SK-N-SH treated with all-trans-retinoic acid at 6 μM for 48 hours (cell line): ENCODE data around the gene DGCR6.
"Not testable (repeated sequence)": the region's sequence is repeated elsewhere in the genome, so short reads cannot be mapped to it uniquely, and the experiment has no call there.

Experiments
- ATAC-seq: fragments of 200-7000 bp; cut with Tn5 transposase; 3 replicates; pipeline ENCODE4 v1.9.1; 2020; ENCODE audit warnings: mild to moderate bottlenecking, moderate library complexity
- ARNTL ChIP-seq: fragments of 450-650 bp; formaldehyde crosslinking; IDR thresholded peaks from 2 replicates; pipeline ENCODE4 v1.5.0; 2020; ENCODE audit warnings: low read depth, mild to moderate bottlenecking, moderate library complexity, borderline replicate concordance
- BACH2 ChIP-seq: fragments of 250-450 bp; sonication (Bioruptor Pico); IDR thresholded peaks from 2 replicates; pipeline ENCODE4 v1.9.0; 2021; ENCODE audit warnings: mild to moderate bottlenecking, borderline replicate concordance
- CSDC2 ChIP-seq: fragments of 250-450 bp; sonication (Bioruptor Pico); IDR thresholded peaks from 2 replicates; pipeline ENCODE4 v1.5.0; 2020; ENCODE audit warnings: mild to moderate bottlenecking, moderate library complexity
- ESRRG ChIP-seq: fragments of 250-450 bp; sonication (Bioruptor Pico); IDR thresholded peaks from 2 replicates; pipeline ENCODE4 v1.6.1; 2021; ENCODE audit warnings: mild to moderate bottlenecking
- GLIS3 ChIP-seq: fragments of 250-450 bp; sonication (Bioruptor Pico); IDR thresholded peaks from 2 replicates; pipeline ENCODE4 v1.5.0; 2020; ENCODE audit warnings: mild to moderate bottlenecking, moderate library complexity
- ISL1 ChIP-seq: fragments of 250-450 bp; sonication (Bioruptor Pico); IDR thresholded peaks from 2 replicates; pipeline ENCODE4 v2.1.2; 2022; ENCODE audit warnings: mild to moderate bottlenecking, moderate library complexity
- OSR1 ChIP-seq: fragments of 250-450 bp; sonication (Bioruptor Pico); IDR thresholded peaks from 2 replicates; pipeline ENCODE4 v1.8.0; 2022; ENCODE audit warnings: moderate library complexity, mild to moderate bottlenecking, inconsistent platforms
- PPARA ChIP-seq: fragments of 250-450 bp; sonication (Bioruptor Pico); IDR thresholded peaks from 2 replicates; pipeline ENCODE4 v1.5.0; 2020; ENCODE audit warnings: mild to moderate bottlenecking, borderline replicate concordance
- RARB ChIP-seq: fragments of 250-450 bp; sonication (Bioruptor Pico); IDR thresholded peaks from 2 replicates; pipeline ENCODE4 v1.8.0; 2021; ENCODE audit warnings: mild to moderate bottlenecking, moderate library complexity
- TCF4 ChIP-seq: fragments of 250-450 bp; sonication (Bioruptor Pico); IDR thresholded peaks from 2 replicates; pipeline ENCODE4 v1.8.0; 2021; ENCODE audit warnings: mild to moderate bottlenecking, moderate library complexity, borderline replicate concordance
- TOX ChIP-seq: fragments of 250-450 bp; sonication (Bioruptor Pico); IDR thresholded peaks from 2 replicates; pipeline ENCODE4 v1.8.0; 2021; ENCODE audit warnings: mild to moderate bottlenecking, moderate library complexity, borderline replicate concordance
- ZC3H10 ChIP-seq: fragments of 250-450 bp; sonication (Bioruptor Pico); IDR thresholded peaks from 2 replicates; pipeline ENCODE4 v1.5.1; 2021; ENCODE audit warnings: mild to moderate bottlenecking, moderate library complexity
- ZFP3 ChIP-seq: fragments of 250-450 bp; sonication (Bioruptor Pico); IDR thresholded peaks from 2 replicates; pipeline ENCODE4 v1.5.0; 2020; ENCODE audit warnings: mild to moderate bottlenecking, moderate library complexity
- ZFP30 ChIP-seq: fragments of 450-650 bp; formaldehyde crosslinking; IDR thresholded peaks from 2 replicates; pipeline ENCODE4 v1.5.0; 2022; ENCODE audit warnings: mild to moderate bottlenecking, moderate library complexity
- ZNF565 ChIP-seq: fragments of 450-650 bp; formaldehyde crosslinking; conservative IDR thresholded peaks from 2 replicates; pipeline ENCODE4 v1.5.0; 2020; ENCODE audit warnings: low read depth, mild to moderate bottlenecking, moderate library complexity
- ZNF70 ChIP-seq: fragments of 450-650 bp; formaldehyde crosslinking; IDR thresholded peaks from 2 replicates; pipeline ENCODE4 v1.5.0; 2020; ENCODE audit warnings: mild to moderate bottlenecking, moderate library complexity
- ZNF8 ChIP-seq: fragments of 450-650 bp; formaldehyde crosslinking; IDR thresholded peaks from 2 replicates; pipeline ENCODE4 v1.5.0; 2020; ENCODE audit warnings: mild to moderate bottlenecking, moderate library complexity
- TF ChIP-seq, protein P1 (sequence below): fragments of 250-450 bp; sonication (Bioruptor Pico); IDR thresholded peaks from 2 replicates; pipeline ENCODE4 v1.5.0; 2020; ENCODE audit warnings: mild to moderate bottlenecking, moderate library complexity
- TF ChIP-seq, protein P2 (sequence below): fragments of 250-450 bp; sonication (Bioruptor Pico); IDR thresholded peaks from 2 replicates; pipeline ENCODE4 v1.5.1; 2020; ENCODE audit warnings: low read depth, mild to moderate bottlenecking, moderate library complexity
- TF ChIP-seq, protein P3 (sequence below): fragments of 250-450 bp; sonication (Bioruptor Pico); IDR thresholded peaks from 2 replicates; pipeline ENCODE4 v1.5.1; 2021; ENCODE audit warnings: mild to moderate bottlenecking, moderate library complexity
- TF ChIP-seq, protein P4 (sequence below): fragments of 250-450 bp; sonication (Bioruptor Pico); IDR thresholded peaks from 2 replicates; pipeline ENCODE4 v1.8.0; 2021; ENCODE audit warnings: low read depth, mild to moderate bottlenecking, moderate library complexity, borderline replicate concordance

Gene DGCR6

DNA sequence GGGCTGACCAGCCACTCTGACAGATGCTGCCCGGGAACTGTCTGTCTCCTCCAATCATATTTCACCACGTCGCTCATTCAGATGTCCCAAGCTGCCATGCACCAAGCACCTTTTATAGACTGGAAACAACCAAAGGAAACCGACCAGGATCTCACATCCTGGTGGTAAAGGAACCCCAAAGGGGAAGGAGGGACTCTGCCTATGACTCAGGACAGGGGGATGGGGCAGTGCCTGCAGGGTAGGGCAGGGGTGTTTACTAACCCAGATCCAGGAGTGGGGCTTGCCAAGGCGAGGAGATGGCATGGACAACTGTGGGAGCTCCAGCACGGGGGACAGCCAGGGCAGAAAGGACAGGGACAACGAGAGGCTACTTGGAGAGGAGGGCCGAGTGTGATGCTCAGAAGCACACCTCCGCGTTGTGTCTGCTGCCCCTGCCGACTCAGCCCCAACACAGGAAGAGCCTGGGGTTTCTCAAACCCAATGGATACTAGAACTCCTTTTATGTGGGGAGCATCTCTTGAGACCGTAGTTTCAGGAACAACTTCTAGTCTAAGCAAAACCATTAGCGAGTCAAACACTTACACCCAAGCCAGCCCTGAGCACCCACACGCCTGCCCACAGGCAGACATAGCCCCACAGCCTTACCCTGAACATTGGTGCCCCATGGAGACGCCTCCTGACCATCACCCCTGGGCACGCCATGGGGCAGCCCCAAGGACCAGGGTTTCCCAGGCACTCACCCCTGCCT is 26.0 kb downstream of the DGCR6 start (continued):
- TF ChIP-seq PPARA (CRISPR knock-in tag) (no peak), BACH2 (CRISPR knock-in tag) (no peak), ESRRG (no peak), RARB (CRISPR knock-in tag) (no peak)
- TF ChIP-seq, protein P1, sequence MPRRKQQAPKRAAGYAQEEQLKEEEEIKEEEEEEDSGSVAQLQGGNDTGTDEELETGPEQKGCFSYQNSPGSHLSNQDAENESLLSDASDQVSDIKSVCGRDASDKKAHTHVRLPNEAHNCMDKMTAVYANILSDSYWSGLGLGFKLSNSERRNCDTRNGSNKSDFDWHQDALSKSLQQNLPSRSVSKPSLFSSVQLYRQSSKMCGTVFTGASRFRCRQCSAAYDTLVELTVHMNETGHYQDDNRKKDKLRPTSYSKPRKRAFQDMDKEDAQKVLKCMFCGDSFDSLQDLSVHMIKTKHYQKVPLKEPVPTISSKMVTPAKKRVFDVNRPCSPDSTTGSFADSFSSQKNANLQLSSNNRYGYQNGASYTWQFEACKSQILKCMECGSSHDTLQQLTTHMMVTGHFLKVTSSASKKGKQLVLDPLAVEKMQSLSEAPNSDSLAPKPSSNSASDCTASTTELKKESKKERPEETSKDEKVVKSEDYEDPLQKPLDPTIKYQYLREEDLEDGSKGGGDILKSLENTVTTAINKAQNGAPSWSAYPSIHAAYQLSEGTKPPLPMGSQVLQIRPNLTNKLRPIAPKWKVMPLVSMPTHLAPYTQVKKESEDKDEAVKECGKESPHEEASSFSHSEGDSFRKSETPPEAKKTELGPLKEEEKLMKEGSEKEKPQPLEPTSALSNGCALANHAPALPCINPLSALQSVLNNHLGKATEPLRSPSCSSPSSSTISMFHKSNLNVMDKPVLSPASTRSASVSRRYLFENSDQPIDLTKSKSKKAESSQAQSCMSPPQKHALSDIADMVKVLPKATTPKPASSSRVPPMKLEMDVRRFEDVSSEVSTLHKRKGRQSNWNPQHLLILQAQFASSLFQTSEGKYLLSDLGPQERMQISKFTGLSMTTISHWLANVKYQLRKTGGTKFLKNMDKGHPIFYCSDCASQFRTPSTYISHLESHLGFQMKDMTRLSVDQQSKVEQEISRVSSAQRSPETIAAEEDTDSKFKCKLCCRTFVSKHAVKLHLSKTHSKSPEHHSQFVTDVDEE (CRISPR knock-in tag), result no peak

DNA sequence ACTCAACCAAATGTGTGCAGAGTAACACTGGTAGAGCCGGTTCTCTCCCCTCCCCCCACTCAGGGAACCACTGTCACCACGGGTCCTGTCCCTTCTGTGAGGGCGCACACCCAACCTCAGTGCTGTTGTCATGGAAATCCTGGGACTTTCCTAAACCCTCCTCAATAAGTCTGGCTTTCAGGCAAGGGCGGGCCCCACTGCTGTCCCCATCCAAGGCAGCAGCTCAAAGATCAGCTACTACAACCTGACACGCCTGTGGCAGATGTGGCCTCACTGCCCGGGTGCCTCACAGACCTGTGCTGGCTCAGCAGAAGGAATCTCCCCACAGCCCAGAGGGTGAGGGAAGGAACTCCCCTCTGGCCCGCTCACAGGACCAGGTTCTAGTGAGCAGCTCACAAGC is 27.8 kb downstream of the DGCR6 start:
- TF ChIP-seq ZC3H10 (CRISPR knock-in tag) (no peak), ESRRG (no peak), TCF4 (CRISPR knock-in tag) (no peak), ZNF8 (no peak), ZFP30 (no peak), CSDC2 (CRISPR knock-in tag) (no peak), OSR1 (CRISPR knock-in tag) (no peak), ZNF565 (CRISPR knock-in tag) (no peak), ARNTL (no peak), ZFP3 (CRISPR knock-in tag) (no peak), ZNF70 (CRISPR knock-in tag) (no peak), TOX (CRISPR knock-in tag) (no peak), BACH2 (CRISPR knock-in tag) (no peak)
- TF ChIP-seq, protein P2, sequence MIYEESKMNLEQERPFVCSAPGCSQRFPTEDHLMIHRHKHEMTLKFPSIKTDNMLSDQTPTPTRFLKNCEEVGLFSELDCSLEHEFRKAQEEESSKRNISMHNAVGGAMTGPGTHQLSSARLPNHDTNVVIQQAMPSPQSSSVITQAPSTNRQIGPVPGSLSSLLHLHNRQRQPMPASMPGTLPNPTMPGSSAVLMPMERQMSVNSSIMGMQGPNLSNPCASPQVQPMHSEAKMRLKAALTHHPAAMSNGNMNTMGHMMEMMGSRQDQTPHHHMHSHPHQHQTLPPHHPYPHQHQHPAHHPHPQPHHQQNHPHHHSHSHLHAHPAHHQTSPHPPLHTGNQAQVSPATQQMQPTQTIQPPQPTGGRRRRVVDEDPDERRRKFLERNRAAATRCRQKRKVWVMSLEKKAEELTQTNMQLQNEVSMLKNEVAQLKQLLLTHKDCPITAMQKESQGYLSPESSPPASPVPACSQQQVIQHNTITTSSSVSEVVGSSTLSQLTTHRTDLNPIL (CRISPR knock-in tag), result no peak
- TF ChIP-seq, protein P3, sequence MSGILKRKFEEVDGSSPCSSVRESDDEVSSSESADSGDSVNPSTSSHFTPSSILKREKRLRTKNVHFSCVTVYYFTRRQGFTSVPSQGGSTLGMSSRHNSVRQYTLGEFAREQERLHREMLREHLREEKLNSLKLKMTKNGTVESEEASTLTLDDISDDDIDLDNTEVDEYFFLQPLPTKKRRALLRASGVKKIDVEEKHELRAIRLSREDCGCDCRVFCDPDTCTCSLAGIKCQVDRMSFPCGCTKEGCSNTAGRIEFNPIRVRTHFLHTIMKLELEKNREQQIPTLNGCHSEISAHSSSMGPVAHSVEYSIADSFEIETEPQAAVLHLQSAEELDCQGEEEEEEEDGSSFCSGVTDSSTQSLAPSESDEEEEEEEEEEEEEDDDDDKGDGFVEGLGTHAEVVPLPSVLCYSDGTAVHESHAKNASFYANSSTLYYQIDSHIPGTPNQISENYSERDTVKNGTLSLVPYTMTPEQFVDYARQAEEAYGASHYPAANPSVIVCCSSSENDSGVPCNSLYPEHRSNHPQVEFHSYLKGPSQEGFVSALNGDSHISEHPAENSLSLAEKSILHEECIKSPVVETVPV, result no peak
- TF ChIP-seq, protein P1 (CRISPR knock-in tag), result no peak
- ATAC-seq, result no peak

DNA sequence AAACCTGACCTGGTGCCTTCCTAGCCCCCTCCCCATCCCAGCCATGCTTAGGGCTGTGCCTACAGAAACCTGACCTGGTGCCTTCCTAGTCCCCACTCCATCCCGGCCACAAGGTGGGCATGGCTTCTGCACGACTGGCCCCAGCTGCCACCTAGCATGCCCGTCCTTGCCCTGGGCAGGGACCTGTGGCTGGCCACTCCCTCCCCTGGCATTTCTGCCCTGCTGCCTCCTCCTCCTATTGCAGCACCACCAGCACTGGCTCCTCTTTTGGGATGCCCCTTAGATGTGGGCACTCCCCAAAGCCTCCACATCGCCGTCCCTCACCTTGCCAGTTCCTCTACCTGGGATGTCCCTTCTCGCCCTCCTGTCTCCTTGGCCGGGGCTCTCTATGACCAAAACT is 28.6 kb downstream of the DGCR6 start:
- not testable (repeated sequence) for ATAC-seq

DNA sequence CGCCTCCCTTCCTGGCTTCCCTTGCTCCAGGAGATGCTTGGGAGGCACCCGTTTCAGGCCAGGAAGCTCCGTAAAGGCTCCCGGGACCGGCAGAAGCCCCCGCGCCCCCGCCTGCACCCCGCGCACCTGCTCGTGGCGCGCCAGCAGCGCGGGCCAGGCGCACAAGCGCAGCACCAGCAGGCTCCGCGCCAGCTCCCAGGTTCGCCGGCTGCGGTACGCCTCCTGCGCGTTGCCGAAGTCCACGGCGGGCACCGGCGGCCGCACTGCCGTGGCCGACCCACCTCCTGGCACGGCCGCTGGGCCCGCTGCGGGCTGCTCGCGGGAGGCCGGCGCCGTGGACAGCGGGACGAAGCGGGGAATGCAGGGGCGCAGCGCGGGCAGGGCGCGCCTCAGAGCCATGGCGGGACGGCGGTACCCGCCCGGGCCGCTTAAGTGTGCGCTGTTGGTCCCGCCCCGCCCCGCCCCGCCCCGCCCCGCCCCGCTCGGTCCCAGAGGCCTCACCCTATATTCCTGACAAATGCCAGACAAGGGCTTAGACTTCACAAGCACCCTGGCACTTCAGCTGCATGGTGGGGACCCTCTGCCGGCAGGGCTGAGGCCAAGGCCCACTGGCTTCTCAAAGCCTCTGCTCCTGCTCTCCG is 29.9 kb downstream of the DGCR6 start, which contains the start of gene PRODH:
TSS of gene PRODH (minus strand) at position 405 of the 641 bp plus-strand sequence. CDS start at position 399, 6 bp downstream.
- TF ChIP-seq, protein P4, sequence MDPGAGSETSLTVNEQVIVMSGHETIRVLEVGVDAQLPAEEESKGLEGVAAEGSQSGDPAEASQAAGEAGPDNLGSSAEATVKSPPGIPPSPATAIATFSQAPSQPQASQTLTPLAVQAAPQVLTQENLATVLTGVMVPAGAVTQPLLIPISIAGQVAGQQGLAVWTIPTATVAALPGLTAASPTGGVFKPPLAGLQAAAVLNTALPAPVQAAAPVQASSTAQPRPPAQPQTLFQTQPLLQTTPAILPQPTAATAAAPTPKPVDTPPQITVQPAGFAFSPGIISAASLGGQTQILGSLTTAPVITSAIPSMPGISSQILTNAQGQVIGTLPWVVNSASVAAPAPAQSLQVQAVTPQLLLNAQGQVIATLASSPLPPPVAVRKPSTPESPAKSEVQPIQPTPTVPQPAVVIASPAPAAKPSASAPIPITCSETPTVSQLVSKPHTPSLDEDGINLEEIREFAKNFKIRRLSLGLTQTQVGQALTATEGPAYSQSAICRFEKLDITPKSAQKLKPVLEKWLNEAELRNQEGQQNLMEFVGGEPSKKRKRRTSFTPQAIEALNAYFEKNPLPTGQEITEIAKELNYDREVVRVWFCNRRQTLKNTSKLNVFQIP, result no peak
- TF ChIP-seq GLIS3 (CRISPR knock-in tag), result no peak
- TF ChIP-seq ISL1 (CRISPR knock-in tag), result no peak
- TF ChIP-seq, all 23 proteins: peak for 0
- peak; percentile 25; the same call in 1 of the 3 replicates for ATAC-seq

DNA sequence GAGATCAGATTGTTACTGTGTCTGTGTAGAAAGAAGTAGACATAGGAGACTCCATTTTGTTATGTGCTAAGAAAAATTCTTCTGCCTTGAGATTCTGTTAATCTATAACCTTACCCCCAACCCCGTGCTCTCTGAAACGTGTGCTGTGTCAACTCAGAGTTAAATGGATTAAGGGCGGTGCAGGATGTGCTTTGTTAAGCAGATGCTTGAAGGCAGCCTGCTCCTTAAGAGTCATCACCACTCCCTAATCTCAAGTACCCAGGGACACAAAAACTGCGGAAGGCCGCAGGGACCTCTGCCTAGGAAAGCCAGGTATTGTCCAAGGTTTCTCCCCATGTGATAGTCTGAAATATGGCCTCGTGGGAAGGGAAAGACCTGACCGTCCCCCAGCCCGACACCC is 32.6 kb downstream of the DGCR6 start:
- not testable (repeated sequence) for ATAC-seq

DNA sequence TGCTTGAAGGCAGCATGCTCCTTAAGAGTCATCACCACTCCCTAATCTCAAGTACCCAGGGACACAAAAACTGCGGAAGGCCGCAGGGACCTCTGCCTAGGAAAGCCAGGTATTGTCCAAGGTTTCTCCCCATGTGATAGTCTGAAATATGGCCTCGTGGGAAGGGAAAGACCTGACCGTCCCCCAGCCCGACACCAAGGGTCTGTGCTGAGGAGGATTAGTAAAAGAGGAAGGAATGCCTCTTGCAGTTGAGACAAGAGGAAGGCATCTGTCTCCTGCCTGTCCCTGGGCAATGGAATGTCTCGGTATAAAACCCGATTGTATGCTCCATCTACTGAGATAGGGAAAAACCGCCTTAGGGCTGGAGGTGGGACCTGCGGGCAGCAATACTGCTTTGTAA is 41.0 kb downstream of the DGCR6 start:
- ATAC-seq, result not testable (repeated sequence)
